Fibroblast of lung (primary cell): ENCODE data around the gene DNM3. TPM values are rescaled to one million over a fixed set of nuclear protein-coding genes. Genes with fewer than 3 reads are reported as not detected.
A peak's percentile ranks its signal among the peaks of the same experiment; 100 is the strongest.

ENCODE experiments used
- DNase-seq, 2 donors: peaks; one replicate each; pipeline versions ENCODE4 v3.0.0 to v3.0.0-alpha.2; 2010; ENCODE audit warnings: low read depth in 2 of 2
- H2AFZ ChIP-seq: 2 replicates; pipeline ENCODE4 v1.5.1; 2012; ENCODE audit warnings: low read length, control low read depth, inconsistent platforms
- H3K27ac ChIP-seq: 2 replicates; pipeline ENCODE4 v1.5.1; 2011; ENCODE audit warnings: low read length, control low read depth; ENCODE audit not compliant: insufficient read depth
- H3K27me3 ChIP-seq: 2 replicates; pipeline ENCODE4 v1.5.1; 2011; ENCODE audit warnings: mild to moderate bottlenecking, low read length; ENCODE audit not compliant: control insufficient read depth, insufficient read depth
- H3K36me3 ChIP-seq: 2 replicates; pipeline ENCODE4 v1.5.1; 2011; ENCODE audit warnings: low read length; ENCODE audit not compliant: control insufficient read depth, insufficient read depth
- H3K4me1 ChIP-seq: 2 replicates; pipeline ENCODE4 v1.5.1; 2011; ENCODE audit warnings: low read length; ENCODE audit not compliant: control insufficient read depth, insufficient read depth; ENCODE audit errors: extremely low read depth
- H3K4me2 ChIP-seq: 2 replicates; pipeline ENCODE4 v1.5.1; 2011; ENCODE audit warnings: low read length, control low read depth; ENCODE audit not compliant: insufficient read depth; ENCODE audit errors: extremely low read depth
- H3K4me3 ChIP-seq, 4 experiments: fragments of 200-600 bp in 1 of 4; sonication (generic) in 1 of 4; replicated peaks in 1 of 4; 2 replicates each; pipeline ENCODE4 v1.5.1; 2011 to 2016; ENCODE audit warnings: low read length in 4 of 4, low read depth in 3 of 4, mild to moderate bottlenecking in 3 of 4, control low read depth in 2 of 4, inconsistent platforms in 1 of 4, mixed read lengths in 1 of 4; ENCODE audit not compliant: insufficient read depth in 1 of 4; ENCODE audit errors: control extremely low read depth in 1 of 4
- H3K79me2 ChIP-seq: 2 replicates; pipeline ENCODE4 v1.5.1; 2012; ENCODE audit warnings: mild to moderate bottlenecking, low read length, inconsistent platforms; ENCODE audit not compliant: control insufficient read depth, insufficient read depth
- H3K9ac ChIP-seq: 2 replicates; pipeline ENCODE4 v1.5.1; 2011; ENCODE audit warnings: mild to moderate bottlenecking, low read length, control low read depth; ENCODE audit not compliant: insufficient read depth
- H3K9me3 ChIP-seq: 2 replicates; pipeline ENCODE4 v1.5.1; 2012; ENCODE audit warnings: low read depth, low read length; ENCODE audit not compliant: control insufficient read depth, insufficient read depth
- H4K20me1 ChIP-seq: 2 replicates; pipeline ENCODE4 v1.5.1; 2011; ENCODE audit warnings: low read length; ENCODE audit not compliant: control insufficient read depth, insufficient read depth; ENCODE audit errors: extremely low read depth
- CTCF ChIP-seq, 2 donors: IDR thresholded peaks in 1 of 2; conservative IDR thresholded peaks in 1 of 2; 1 replicate in 1 of 2; 2 replicates in 1 of 2; pipeline ENCODE4 v1.5.1; 2011 to 2012; ENCODE audit warnings: low read length in 2 of 2, control low read depth in 1 of 2, inconsistent platforms in 1 of 2, low read depth in 1 of 2, mild to moderate bottlenecking in 1 of 2
- EZH2 ChIP-seq: IDR thresholded peaks from 2 replicates; pipeline ENCODE4 v1.5.1; 2012; ENCODE audit warnings: low read length, control low read depth, mild to moderate bottlenecking; ENCODE audit errors: missing control alignments
- polyA plus RNA-seq, 2 donors: library from polyadenylated mRNA; depleted of rRNA in 1 of 2; stranded (reverse) in 1 of 2; unstranded in 1 of 2; fragments of >200 nt; gene quantifications; 2 replicates each; pipeline ENCODE4 v1.2.1, GENCODE V29; 2011 to 2012; ENCODE audit warnings: missing spikeins in 1 of 2
- total RNA-seq: library from RNA; depleted of rRNA; stranded (reverse); fragments of >200 nt; gene quantifications from 2 replicates; pipeline ENCODE4 v1.2.1, GENCODE V29; 2014

The DNM3 gene
- total and polyA plus RNA-seq, 2 donors (not counting 1 experiment from before 2014, with no cell fraction given), result 1.6 to 3.6 TPM

GRCh38 chr1:172145231-172145651 is 303.9 kb downstream of the DNM3 start:
- Histone ChIP-seq H3K36me3 (no peaks in the 10 kb centered on the region), H3K9ac (peak overlapping the region; percentile 84), H3K79me2 (peaks cover 39% of the 10 kb centered on the region), H3K27me3 (no peaks in the 10 kb centered on the region), H3K4me3 (peak overlapping the region; percentile 84 to 97 (median 94)), H3K4me2 (peak overlapping the region; percentile 85), H3K27ac (peak overlapping the region; percentile 98), H3K4me1 (peaks cover 10% of the 10 kb centered on the region), H4K20me1 (no peaks in the 10 kb centered on the region), H3K9me3 (no peaks in the 10 kb centered on the region), H2AFZ (peak overlapping the region; percentile 1)
- TF ChIP-seq CTCF (conservative IDR thresholded peaks at IDR 0.05 in 1 of 2, IDR thresholded peaks at IDR 0.05 in 1 of 2; ENCODE audit: low read depth in 1 of 2, low read length in 2 of 2) (no peak), EZH2 (no peak)
- peak; percentile 73 to 83 for DNase-seq

GRCh38 chr1:172145656-172146055 is 304.4 kb downstream of the DNM3 start:
- peak in 1 of 2 donors; percentile 71 for DNase-seq
- H3K9me3 ChIP-seq, result no peaks in the 10 kb centered on the region
- H3K4me1 ChIP-seq, result peaks cover 10% of the 10 kb centered on the region
- H3K27ac ChIP-seq, result peak overlapping the region; percentile 98
- H4K20me1 ChIP-seq, result no peaks in the 10 kb centered on the region
- no peak overlapping the region for H2AFZ ChIP-seq
- H3K27me3 ChIP-seq, result no peaks in the 10 kb centered on the region
- H3K79me2 ChIP-seq, result peaks cover 34% of the 10 kb centered on the region
- no peak for TF ChIP-seq EZH2
- TF ChIP-seq CTCF (conservative IDR thresholded peaks at IDR 0.05 in 1 of 2, IDR thresholded peaks at IDR 0.05 in 1 of 2; ENCODE audit: low read depth in 1 of 2, low read length in 2 of 2), result no peak
- no peaks in the 10 kb centered on the region for H3K36me3 ChIP-seq
- peak overlapping the region; percentile 85 for H3K4me2 ChIP-seq
- no peak overlapping the region for H3K9ac ChIP-seq
- H3K4me3 ChIP-seq, result peak overlapping the region in 2 of 4 experiments; percentile 84 to 95

GRCh38 chr1:172146141-172146850 is 305.0 kb downstream of the DNM3 start:
- TF ChIP-seq EZH2 (no peak), CTCF (conservative IDR thresholded peaks at IDR 0.05 in 1 of 2, IDR thresholded peaks at IDR 0.05 in 1 of 2; ENCODE audit: low read depth in 1 of 2, low read length in 2 of 2) (no peak)
- peak overlapping the region; percentile 98 for H3K27ac ChIP-seq
- no peak overlapping the region for H2AFZ ChIP-seq
- no peak overlapping the region for H3K9ac ChIP-seq
- DNase-seq, result peak in 1 of 2 donors; percentile 46
- H3K4me2 ChIP-seq, result no peak overlapping the region
- no peaks in the 10 kb centered on the region for H3K27me3 ChIP-seq
- H3K9me3 ChIP-seq, result no peaks in the 10 kb centered on the region
- no peaks in the 10 kb centered on the region for H3K36me3 ChIP-seq
- peaks cover 10% of the 10 kb centered on the region for H3K4me1 ChIP-seq
- no peak overlapping the region for H3K4me3 ChIP-seq
- H4K20me1 ChIP-seq, result no peaks in the 10 kb centered on the region
- peaks cover 31% of the 10 kb centered on the region for H3K79me2 ChIP-seq
